Coronary artery (tissue), 2 donors: ENCODE results near the gene PHRF1.

Source experiments
- DNase-seq: peaks from one replicate; pipeline ENCODE4 v3.0.0-alpha.2; 2017; ENCODE audit warnings: low spot score
- H3K27ac ChIP-seq, 2 donors: fragments of 200-600 bp; sonication (generic); one replicate each; pipeline ENCODE4 v1.5.1; 2016 to 2019
- H3K4me3 ChIP-seq: fragments of 200-600 bp; sonication (generic); 2 replicates; pipeline ENCODE4 v1.5.1; 2016; ENCODE audit warnings: mild to moderate bottlenecking, moderate library complexity
- CTCF ChIP-seq: fragments of 200-600 bp; sonication (generic); IDR thresholded peaks from one replicate; pipeline ENCODE4 v1.5.1; 2019; ENCODE audit warnings: antibody characterized with exemption

Gene PHRF1

GRCh38 chr11:610146-610801, 34.0 kb downstream of the PHRF1 start:
- Histone ChIP-seq H3K27ac (no peak overlapping the region), H3K4me3 (no peak overlapping the region)
- DNase-seq: no peak
- TF ChIP-seq CTCF: no peak

- no peak for TF ChIP-seq CTCF
- Histone ChIP-seq H3K27ac (no peak overlapping the region), H3K4me3 (no peak overlapping the region)
- DNase-seq: no peak
Measured at GRCh38 chr11:611001-611996, 35.0 kb downstream of the PHRF1 start.

GRCh38 chr11:612201-612960, 36.1 kb downstream of the PHRF1 start:
- Histone ChIP-seq H3K27ac (no peak overlapping the region), H3K4me3 (no peak overlapping the region)
- TF ChIP-seq CTCF: no peak
- no peak for DNase-seq

GRCh38 chr11:612961-613300, 36.7 kb downstream of the PHRF1 start:
- DNase-seq: no peak
- Histone ChIP-seq H3K27ac (peak overlapping the region in 1 of 2 donors; percentile 92), H3K4me3 (no peak overlapping the region)
- no peak for TF ChIP-seq CTCF

- Histone ChIP-seq H3K27ac (peak overlapping the region in 1 of 2 donors; percentile 92), H3K4me3 (peak overlapping the region; percentile 84)
- DNase-seq: no peak
- no peak for TF ChIP-seq CTCF
Measured at GRCh38 chr11:613369-613968, 37.2 kb downstream of the PHRF1 start.

GRCh38 chr11:614021-614622, 37.9 kb downstream of the PHRF1 start:
- DNase-seq: no peak
- no peak for TF ChIP-seq CTCF
- Histone ChIP-seq H3K4me3 (peak overlapping the region; percentile 84), H3K27ac (peak overlapping the region in 1 of 2 donors; percentile 92)
